Stimulated activated naive CD8-positive, alpha-beta T cell treated with anti-CD3 and anti-CD28 coated beads, Interleukin-15, amount 100 ng/mL, for 72 hours (primary cell): Measurements from ENCODE around the gene HS6ST2.
"Not testable (repeated sequence)": the region's sequence is repeated elsewhere in the genome, so short reads cannot be mapped to it uniquely, and the experiment has no call there.

Experiments used
- ATAC-seq: fragments of 150-1000 bp; cut with Tn5 transposase; 2 replicates; pipeline ENCODE4 v1.10.0; 2021; ENCODE audit warnings: mild to moderate bottlenecking, moderate library complexity
- DNase-seq, 2 donors: peaks; one replicate each; pipeline ENCODE4 v3.0.0; 2021 to 2022
- H3K27ac Mint-ChIP-seq, 2 donors: one replicate each; pipeline ENCODE4 v1.8.0; 2022; ENCODE audit warnings: mild to moderate bottlenecking in 2 of 2, mixed read lengths in 2 of 2, moderate library complexity in 2 of 2
- H3K27me3 Mint-ChIP-seq: one replicate; pipeline ENCODE4 v1.8.0; 2022; ENCODE audit warnings: mixed read lengths
- H3K4me1 Mint-ChIP-seq: one replicate; pipeline ENCODE4 v1.8.0; 2022; ENCODE audit warnings: mild to moderate bottlenecking, mixed read lengths
- H3K4me3 Mint-ChIP-seq, 2 donors: one replicate each; pipeline ENCODE4 v1.8.0; 2022; ENCODE audit warnings: mild to moderate bottlenecking in 2 of 2, mixed read lengths in 2 of 2, moderate library complexity in 1 of 2
- H3K9me3 Mint-ChIP-seq, 2 donors: one replicate each; pipeline ENCODE4 v1.8.0; 2022; ENCODE audit warnings: mixed read lengths in 2 of 2

Gene HS6ST2

GRCh38 chrX:132958091-132958703 is at the start of gene HS6ST2:
Gene HS6ST2, minus strand, starts transcription at chrX:132958629.
- ATAC-seq (peak; percentile 73), DNase-seq (peak; percentile 2 to 21)
- H3K27ac Mint-ChIP-seq: peak within 1 kb of the TSS in 1 of 2 donors; percentile 48
- H3K27me3 Mint-ChIP-seq: peaks cover 45% of the 10 kb centered on the region
- no peaks in the 10 kb centered on the region for H3K9me3 Mint-ChIP-seq
- peak within 1 kb of the TSS; percentile 68 to 83 for H3K4me3 Mint-ChIP-seq
- H3K4me1 Mint-ChIP-seq: peaks cover 14% of the 10 kb centered on the region

GRCh38 chrX:133007458-133007857 is 49.0 kb upstream of the HS6ST2 start:
- H3K27me3 Mint-ChIP-seq: no peaks in the 10 kb centered on the region
- H3K4me3 Mint-ChIP-seq: no peak overlapping the region
- no peaks in the 10 kb centered on the region for H3K4me1 Mint-ChIP-seq
- no peak for ATAC-seq
- no peak overlapping the region for H3K27ac Mint-ChIP-seq
- DNase-seq: no peak
- no peaks in the 10 kb centered on the region for H3K9me3 Mint-ChIP-seq

GRCh38 chrX:133005616-133006015 is 47.2 kb upstream of the HS6ST2 start:
- no peak overlapping the region for H3K4me3 Mint-ChIP-seq
- H3K27ac Mint-ChIP-seq: no peak overlapping the region
- H3K9me3 Mint-ChIP-seq: no peaks in the 10 kb centered on the region
- H3K4me1 Mint-ChIP-seq: no peaks in the 10 kb centered on the region
- ATAC-seq: no peak
- H3K27me3 Mint-ChIP-seq: no peaks in the 10 kb centered on the region
- DNase-seq: no peak

- H3K27ac Mint-ChIP-seq: no peak overlapping the region
- ATAC-seq (no peak), DNase-seq (no peak)
- no peaks in the 10 kb centered on the region for H3K9me3 Mint-ChIP-seq
- H3K4me3 Mint-ChIP-seq: no peak overlapping the region
- H3K4me1 Mint-ChIP-seq: no peaks in the 10 kb centered on the region
- no peaks in the 10 kb centered on the region for H3K27me3 Mint-ChIP-seq
Observed at GRCh38 chrX:133005042-133005441, 46.6 kb upstream of the HS6ST2 start.

GRCh38 chrX:132999209-132999608 is 40.8 kb upstream of the HS6ST2 start:
- H3K27me3 Mint-ChIP-seq: no peaks in the 10 kb centered on the region

GRCh38 chrX:132990835-132991234 is 32.4 kb upstream of the HS6ST2 start:
- DNase-seq: no peak
- Mint-ChIP-seq H3K27ac (no peak overlapping the region), H3K4me3 (no peak overlapping the region), H3K9me3 (no peaks in the 10 kb centered on the region), H3K4me1 (no peaks in the 10 kb centered on the region), H3K27me3 (no peaks in the 10 kb centered on the region)
- no peak for ATAC-seq

More at GRCh38 chrX:132999209-132999608, 40.8 kb upstream of the HS6ST2 start:
- H3K27ac Mint-ChIP-seq: no peak overlapping the region
- H3K4me3 Mint-ChIP-seq: no peak overlapping the region
- ATAC-seq: no peak
- no peaks in the 10 kb centered on the region for H3K9me3 Mint-ChIP-seq
- H3K4me1 Mint-ChIP-seq: no peaks in the 10 kb centered on the region
- no peak for DNase-seq

GRCh38 chrX:132986556-132986955 is 28.1 kb upstream of the HS6ST2 start:
- Mint-ChIP-seq H3K27ac (no peak overlapping the region), H3K9me3 (no peaks in the 10 kb centered on the region), H3K4me3 (no peak overlapping the region), H3K4me1 (no peaks in the 10 kb centered on the region), H3K27me3 (peaks cover 14% of the 10 kb centered on the region)
- no peak for ATAC-seq
- no peak for DNase-seq

GRCh38 chrX:132984058-132984650 is 25.7 kb upstream of the HS6ST2 start:
- Mint-ChIP-seq H3K4me1 (no peaks in the 10 kb centered on the region), H3K4me3 (no peak overlapping the region), H3K27me3 (peaks cover 14% of the 10 kb centered on the region), H3K27ac (no peak overlapping the region), H3K9me3 (no peaks in the 10 kb centered on the region)
- ATAC-seq (no peak), DNase-seq (no peak)

- no peak for ATAC-seq
- no peak for DNase-seq
- Mint-ChIP-seq H3K4me3 (no peak overlapping the region), H3K27ac (no peak overlapping the region), H3K27me3 (peaks cover 14% of the 10 kb centered on the region), H3K9me3 (no peaks in the 10 kb centered on the region), H3K4me1 (no peaks in the 10 kb centered on the region)
Observed at GRCh38 chrX:132983496-132983895, 25.1 kb upstream of the HS6ST2 start.

GRCh38 chrX:132980035-132980434 is 21.6 kb upstream of the HS6ST2 start:
- not testable (repeated sequence) for H3K9me3 Mint-ChIP-seq, DNase-seq, H3K4me3 Mint-ChIP-seq, H3K4me1 Mint-ChIP-seq, H3K27ac Mint-ChIP-seq, ATAC-seq
- H3K27me3 Mint-ChIP-seq: peaks cover 15% of the 10 kb centered on the region

GRCh38 chrX:132968296-132968949 is 10.0 kb upstream of the HS6ST2 start:
- no peaks in the 10 kb centered on the region for H3K4me1 Mint-ChIP-seq
- DNase-seq (no peak), ATAC-seq (no peak)
- no peak overlapping the region for H3K27ac Mint-ChIP-seq
- H3K9me3 Mint-ChIP-seq: no peaks in the 10 kb centered on the region
- no peak overlapping the region for H3K4me3 Mint-ChIP-seq
- no peaks in the 10 kb centered on the region for H3K27me3 Mint-ChIP-seq

GRCh38 chrX:132967049-132967448 is 8.6 kb upstream of the HS6ST2 start:
- Mint-ChIP-seq H3K9me3 (no peaks in the 10 kb centered on the region), H3K4me3 (no peak overlapping the region), H3K4me1 (no peaks in the 10 kb centered on the region), H3K27ac (no peak overlapping the region), H3K27me3 (no peaks in the 10 kb centered on the region)
- no peak for DNase-seq
- ATAC-seq: no peak

- no peak overlapping the region for H3K4me3 Mint-ChIP-seq
- DNase-seq: no peak
- H3K9me3 Mint-ChIP-seq: no peaks in the 10 kb centered on the region
- ATAC-seq: no peak
- no peak overlapping the region for H3K27ac Mint-ChIP-seq
- no peaks in the 10 kb centered on the region for H3K27me3 Mint-ChIP-seq
- no peaks in the 10 kb centered on the region for H3K4me1 Mint-ChIP-seq
Observed at GRCh38 chrX:132965461-132965860, 7.0 kb upstream of the HS6ST2 start.

GRCh38 chrX:132961511-132961910 is 3.1 kb upstream of the HS6ST2 start:
- ATAC-seq: no peak
- H3K4me1 Mint-ChIP-seq: peaks cover 7% of the 10 kb centered on the region
- no peak overlapping the region for H3K27ac Mint-ChIP-seq

GRCh38 chrX:132957211-132958090 is 978 bp downstream of the HS6ST2 start:
- peak overlapping the region in 1 of 2 donors; percentile 48 for H3K27ac Mint-ChIP-seq
- H3K4me1 Mint-ChIP-seq: peaks cover 14% of the 10 kb centered on the region
- peak overlapping the region; percentile 68 to 83 for H3K4me3 Mint-ChIP-seq
- H3K9me3 Mint-ChIP-seq: no peaks in the 10 kb centered on the region
- peaks cover 45% of the 10 kb centered on the region for H3K27me3 Mint-ChIP-seq
- DNase-seq (peak in 1 of 2 donors; percentile 8), ATAC-seq (peak; percentile 42)

More at GRCh38 chrX:132961511-132961910, 3.1 kb upstream of the HS6ST2 start:
- Mint-ChIP-seq H3K4me3 (no peak overlapping the region), H3K9me3 (no peaks in the 10 kb centered on the region), H3K27me3 (peaks cover 24% of the 10 kb centered on the region)
- DNase-seq: no peak
